DND-41 (cell line): ENCODE measurements around the gene TMEM239.
A peak's percentile ranks its signal among the peaks of the same experiment; 100 is the strongest.

Source experiments
- ATAC-seq: fragments of 200-7000 bp; cut with Tn5 transposase; 3 replicates; pipeline ENCODE4 v1.9.1; 2021; ENCODE audit warnings: low read depth; ENCODE audit not compliant: insufficient read depth
- DNase-seq: peaks from one replicate; pipeline ENCODE4 v3.0.0-alpha.2; 2020
- H2AFZ ChIP-seq: 2 replicates; pipeline ENCODE4 v1.6.0; 2012; ENCODE audit warnings: low read depth, low read length
- H3K27ac ChIP-seq: 2 replicates; pipeline ENCODE4 v1.5.1; 2012; ENCODE audit warnings: low read length, inconsistent platforms
- H3K27me3 ChIP-seq: fragments of 200-600 bp; sonication (generic); 2 replicates; pipeline ENCODE4 v1.6.0; 2012; ENCODE audit warnings: low read length, mild to moderate bottlenecking, inconsistent platforms; ENCODE audit not compliant: insufficient read depth, poor library complexity
- H3K36me3 ChIP-seq: 2 replicates; pipeline ENCODE4 v1.5.1; 2012; ENCODE audit warnings: low read length, inconsistent platforms; ENCODE audit not compliant: insufficient read depth
- H3K4me1 ChIP-seq: 2 replicates; pipeline ENCODE4 v1.5.1; 2012; ENCODE audit warnings: mild to moderate bottlenecking, low read length; ENCODE audit not compliant: insufficient read depth
- H3K4me2 ChIP-seq: 2 replicates; pipeline ENCODE4 v1.6.0; 2012; ENCODE audit warnings: mild to moderate bottlenecking, moderate library complexity, low read length, inconsistent platforms; ENCODE audit not compliant: insufficient read depth
- H3K4me3 ChIP-seq, 2 experiments: fragments of 200-600 bp in 1 of 2; shearing (Covaris generic) in 1 of 2; 2 replicates each; pipeline ENCODE4 v1.5.1; 2012 to 2016; ENCODE audit warnings: inconsistent platforms in 2 of 2, low read length in 2 of 2, mild to moderate bottlenecking in 2 of 2, low read depth in 1 of 2, moderate library complexity in 1 of 2
- H3K79me2 ChIP-seq: 2 replicates; pipeline ENCODE4 v1.6.0; 2012; ENCODE audit warnings: low read length, inconsistent platforms; ENCODE audit not compliant: insufficient read depth
- H3K9ac ChIP-seq: 2 replicates; pipeline ENCODE4 v1.6.0; 2012; ENCODE audit warnings: low read depth, mild to moderate bottlenecking, inconsistent platforms, low read length, moderate library complexity
- H3K9me3 ChIP-seq: 2 replicates; pipeline ENCODE4 v1.5.1; 2012; ENCODE audit warnings: low read length, moderate library complexity, mild to moderate bottlenecking, inconsistent platforms; ENCODE audit not compliant: insufficient read depth, severe bottlenecking
- H4K20me1 ChIP-seq: 2 replicates; pipeline ENCODE4 v1.6.0; 2012; ENCODE audit warnings: low read length; ENCODE audit not compliant: insufficient read depth
- CTCF ChIP-seq: IDR thresholded peaks from 2 replicates; pipeline ENCODE4 v1.5.1; 2012; ENCODE audit warnings: borderline replicate concordance, low read length, moderate library complexity, mild to moderate bottlenecking; ENCODE audit not compliant: poor library complexity, severe bottlenecking; ENCODE audit errors: extremely low read depth
- EZH2 ChIP-seq: IDR thresholded peaks from 3 replicates; pipeline ENCODE4 v1.6.1; 2012; ENCODE audit warnings: borderline replicate concordance, low read depth, mild to moderate bottlenecking, moderate library complexity, low read length, inconsistent platforms; ENCODE audit not compliant: severe bottlenecking

Gene TMEM239

DNA sequence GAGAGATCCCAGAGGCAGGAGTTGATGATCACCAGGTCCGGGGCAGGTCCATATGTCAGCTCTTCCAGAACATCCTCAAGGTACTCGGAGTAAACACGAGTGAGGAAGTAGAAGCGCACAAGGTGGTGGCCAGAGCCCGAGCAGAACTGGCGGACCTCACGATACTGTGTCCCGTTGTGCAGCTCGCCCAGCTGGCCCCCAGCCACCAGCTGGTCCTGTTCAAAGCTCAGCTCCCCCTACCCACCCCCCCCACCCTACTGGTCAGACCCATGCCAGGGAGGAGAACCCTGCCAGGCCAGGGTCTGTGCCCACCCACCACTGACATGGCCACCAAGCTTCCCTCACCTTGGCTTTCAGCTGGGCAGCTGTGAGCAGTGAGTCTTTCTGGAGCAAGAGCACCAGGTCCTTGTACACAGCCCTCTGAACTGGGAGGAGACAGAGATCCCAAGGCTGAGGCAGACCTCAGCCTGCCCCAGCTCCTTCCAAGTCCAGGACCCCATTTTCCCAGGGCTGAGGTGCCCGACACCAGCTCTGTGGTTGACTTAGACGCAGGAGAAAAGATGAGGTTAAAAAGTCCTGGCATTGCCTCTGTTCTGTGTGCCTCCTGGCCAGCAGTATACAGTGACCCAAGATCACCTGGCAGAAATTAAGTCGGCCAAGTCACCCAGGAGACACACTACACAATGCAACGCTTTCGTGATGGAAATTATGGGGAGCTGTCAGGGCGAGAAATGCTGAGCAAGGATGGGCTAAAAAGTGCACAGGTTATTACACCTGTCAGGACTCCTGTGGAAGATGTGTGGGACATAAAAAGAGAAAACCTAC lies 22.9 kb downstream of the TMEM239 start:
- ATAC-seq (no peak), DNase-seq (peak; percentile 3)
- Histone ChIP-seq H3K79me2 (no peaks in the 10 kb centered on the region), H3K9ac (no peak overlapping the region), H3K4me2 (peak overlapping the region; percentile 95; the same call in 1 of the 2 replicates), H2AFZ (no peak overlapping the region), H3K4me3 (no peak overlapping the region), H3K9me3 (no peaks in the 10 kb centered on the region), H3K27me3 (peaks cover 4% of the 10 kb centered on the region), H3K4me1 (peaks cover 22% of the 10 kb centered on the region), H4K20me1 (no peaks in the 10 kb centered on the region), H3K36me3 (no peaks in the 10 kb centered on the region), H3K27ac (no peak overlapping the region)
- TF ChIP-seq EZH2 (no peak), CTCF (no peak)

- Histone ChIP-seq H3K9ac (peak overlapping the region; percentile 61; the same call in 1 of the 2 replicates), H4K20me1 (no peaks in the 10 kb centered on the region), H3K4me3 (peak overlapping the region in 1 of 2 experiments; percentile 80; a peak in 2 of 4 replicates), H3K4me2 (peak overlapping the region; percentile 95), H3K36me3 (no peaks in the 10 kb centered on the region), H2AFZ (peak overlapping the region; percentile 100), H3K4me1 (peaks cover 22% of the 10 kb centered on the region), H3K27ac (no peak overlapping the region), H3K79me2 (no peaks in the 10 kb centered on the region), H3K9me3 (no peaks in the 10 kb centered on the region), H3K27me3 (no peaks in the 10 kb centered on the region)
- TF ChIP-seq EZH2 (no peak), CTCF (no peak)
- ATAC-seq (no peak), DNase-seq (peak; percentile 5)
These were observed 23.6 kb downstream of the TMEM239 start for GRCh38 chr20:2839732-2840137.

GRCh38 chr20:2840138-2840966 lies 24.2 kb downstream of the TMEM239 start, which contains the start of the genes PCED1A and VPS16:
Gene PCED1A (minus strand): TSS chr20:2840655. CDS start chr20:2839912, 743 bp downstream.
Gene VPS16 (plus strand): TSS chr20:2840745. CDS start chr20:2840775, 30 bp downstream.
- peak within 1 kb of the TSS; percentile 100 for H2AFZ ChIP-seq
- TF ChIP-seq CTCF = no peak
- no peak for TF ChIP-seq EZH2
- H3K36me3 ChIP-seq = no peaks in the 10 kb centered on the region
- H3K4me3 ChIP-seq = peak within 1 kb of the TSS; percentile 50 to 80; a peak in 3 of 4 replicates
- no peaks in the 10 kb centered on the region for H3K79me2 ChIP-seq
- peak within 1 kb of the TSS; percentile 61 for H3K9ac ChIP-seq
- H3K4me1 ChIP-seq = peaks cover 22% of the 10 kb centered on the region
- H3K27ac ChIP-seq = peak within 1 kb of the TSS; percentile 76
- no peaks in the 10 kb centered on the region for H3K27me3 ChIP-seq
- peak within 1 kb of the TSS; percentile 95 for H3K4me2 ChIP-seq
- peak; percentile 99 for ATAC-seq
- no peaks in the 10 kb centered on the region for H3K9me3 ChIP-seq
- H4K20me1 ChIP-seq = no peaks in the 10 kb centered on the region
- DNase-seq = peak; percentile 88
